Astrocyte of the cerebellum (primary cell): ENCODE results near the gene ATXN7L1.

Source experiments
- DNase-seq: peaks from one replicate; pipeline ENCODE4 v3.0.0-alpha.2; 2011; ENCODE audit warnings: low read depth
- H3K4me3 ChIP-seq: 2 replicates; pipeline ENCODE4 v1.5.1; 2011; ENCODE audit warnings: mild to moderate bottlenecking, low read depth, low read length, moderate library complexity
- CTCF ChIP-seq: IDR thresholded peaks from 2 replicates; pipeline ENCODE4 v1.5.1; 2012; ENCODE audit warnings: low read length, low read depth, moderate library complexity, mild to moderate bottlenecking; ENCODE audit errors: missing control alignments
- in situ Hi-C: cut with HindIII; loops from 2 replicates; pipeline ENCODE4 v1.10.0; 2017; ENCODE audit warnings: low sequenced_read_pairs

Gene ATXN7L1

GRCh38 chr7:105614341-105614840 is 262.0 kb downstream of the ATXN7L1 start:
- DNase-seq: no peak
- no peak for TF ChIP-seq CTCF
- no peak overlapping the region for H3K4me3 ChIP-seq
- in situ Hi-C loops: no loop called here

GRCh38 chr7:105613611-105614330 is 262.6 kb downstream of the ATXN7L1 start:
- in situ Hi-C loops: no loop called here
- no peak overlapping the region for H3K4me3 ChIP-seq
- no peak for DNase-seq
- no peak for TF ChIP-seq CTCF

GRCh38 chr7:105612806-105613205 is 263.6 kb downstream of the ATXN7L1 start:
- no peak overlapping the region for H3K4me3 ChIP-seq
- no peak for DNase-seq
- in situ Hi-C loops: no loop called here
- TF ChIP-seq CTCF: no peak

GRCh38 chr7:105611856-105612775 is 264.3 kb downstream of the ATXN7L1 start:
- H3K4me3 ChIP-seq: no peak overlapping the region
- DNase-seq: peak; percentile 22
- in situ Hi-C loops: no loop called here
- TF ChIP-seq CTCF: no peak

- no peak for TF ChIP-seq CTCF
- in situ Hi-C loops: no loop called here
- H3K4me3 ChIP-seq: no peak overlapping the region
- DNase-seq: no peak
These were observed 266.1 kb downstream of the ATXN7L1 start for GRCh38 chr7:105610165-105610930.
